PC-3 (cell line): ENCODE data around the gene PPP2R3B.

Experiments used
- CTCF ChIP-seq: fragments of 300-600 bp; sonication (generic); conservative IDR thresholded peaks from 2 replicates; pipeline ENCODE4 v1.5.1; 2017; ENCODE audit warnings: antibody characterized with exemption, low read depth, mild to moderate bottlenecking, low read length
- EZH2 ChIP-seq: fragments of 300-600 bp; sonication (generic); IDR thresholded peaks from one replicate; pipeline ENCODE4 v1.6.1; 2017; ENCODE audit warnings: antibody characterized with exemption, mild to moderate bottlenecking, low read length; ENCODE audit not compliant: unreplicated experiment
- EZH2phosphoT487 ChIP-seq: fragments of 300-600 bp; sonication (generic); IDR thresholded peaks from 2 replicates; pipeline ENCODE4 v1.6.1; 2018; ENCODE audit warnings: mild to moderate bottlenecking, antibody characterized with exemption, low read length, borderline replicate concordance

GRCh38 chrX:373641-374471 is 12.9 kb downstream of the PPP2R3B start:
- TF ChIP-seq CTCF = no peak
- no peak for TF ChIP-seq EZH2
- no peak for TF ChIP-seq EZH2phosphoT487
